ENCODE data around the gene COA5.
A peak's percentile ranks its signal among the peaks of the same experiment; 100 is the strongest.

COA5 gene

DNA sequence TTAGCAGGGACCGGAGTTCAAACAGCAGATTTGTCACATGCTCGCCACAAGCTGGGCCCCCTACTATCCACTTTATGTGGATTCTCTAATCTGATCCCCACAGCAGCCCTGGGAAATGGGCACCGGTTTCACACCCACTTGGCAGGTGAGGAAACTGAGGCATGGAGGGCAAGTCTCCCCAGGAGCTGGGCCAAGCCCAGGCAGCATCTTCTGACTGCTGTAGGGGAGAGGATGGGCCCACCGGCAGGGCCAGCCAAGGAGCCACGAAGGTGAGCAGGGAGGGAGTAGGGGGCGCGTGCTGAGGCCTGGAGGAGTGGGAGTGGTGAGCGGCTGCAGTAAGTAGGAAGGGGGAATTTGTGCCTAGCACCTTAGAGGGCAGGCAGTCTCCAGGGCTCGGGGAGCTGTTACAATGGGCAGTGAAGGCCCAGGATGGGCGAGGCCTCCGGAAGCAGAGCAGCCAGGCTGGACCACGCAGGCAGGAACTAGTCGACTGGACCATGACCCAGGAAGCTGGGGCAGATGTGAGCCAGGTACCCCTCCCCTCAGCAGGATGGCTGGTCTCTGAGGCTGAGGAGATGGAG is 37.1 kb downstream of the COA5 start:
- no peak for DNase-seq

DNA sequence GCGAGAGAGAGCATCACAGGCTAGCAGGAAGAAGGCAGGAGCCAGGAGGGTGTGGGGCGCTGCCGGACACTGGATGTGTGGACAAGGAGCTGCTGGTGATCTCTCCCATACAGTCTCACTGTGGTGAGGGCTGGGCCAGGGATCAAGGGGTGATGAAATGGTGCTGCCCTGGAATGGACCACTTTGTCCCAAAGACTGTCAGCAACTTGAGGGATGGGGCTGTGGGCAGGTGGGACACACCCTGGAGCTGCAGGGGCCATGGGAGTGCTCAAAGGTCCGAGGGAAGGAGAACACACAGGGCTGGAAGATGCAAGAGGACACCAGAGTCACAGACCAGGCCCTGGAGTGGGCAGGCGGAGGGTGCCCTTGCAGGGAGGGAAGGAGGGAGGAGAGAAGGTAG is 38.0 kb downstream of the COA5 start:
- DNase-seq, result no peak

DNA sequence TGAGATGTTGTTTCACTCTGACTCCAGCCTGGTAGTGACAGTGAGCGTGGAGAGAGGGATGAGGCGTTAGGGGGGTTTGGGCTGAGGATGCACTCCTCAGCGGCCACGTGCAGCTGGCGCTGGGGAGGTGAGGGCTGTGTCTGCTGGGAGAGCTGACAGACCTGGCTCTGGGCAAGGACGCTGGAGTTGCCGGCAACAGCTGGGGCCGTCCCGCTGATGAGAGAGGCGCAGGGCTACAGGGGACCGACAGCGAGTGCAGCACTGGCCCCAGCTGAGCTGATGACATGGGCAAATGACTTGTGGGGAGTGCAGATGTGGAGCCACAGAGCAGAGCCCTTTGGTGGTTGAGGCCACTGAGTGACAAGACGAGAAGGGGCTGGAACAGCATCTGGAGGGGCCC is 38.4 kb downstream of the COA5 start:
- no peak for DNase-seq

DNA sequence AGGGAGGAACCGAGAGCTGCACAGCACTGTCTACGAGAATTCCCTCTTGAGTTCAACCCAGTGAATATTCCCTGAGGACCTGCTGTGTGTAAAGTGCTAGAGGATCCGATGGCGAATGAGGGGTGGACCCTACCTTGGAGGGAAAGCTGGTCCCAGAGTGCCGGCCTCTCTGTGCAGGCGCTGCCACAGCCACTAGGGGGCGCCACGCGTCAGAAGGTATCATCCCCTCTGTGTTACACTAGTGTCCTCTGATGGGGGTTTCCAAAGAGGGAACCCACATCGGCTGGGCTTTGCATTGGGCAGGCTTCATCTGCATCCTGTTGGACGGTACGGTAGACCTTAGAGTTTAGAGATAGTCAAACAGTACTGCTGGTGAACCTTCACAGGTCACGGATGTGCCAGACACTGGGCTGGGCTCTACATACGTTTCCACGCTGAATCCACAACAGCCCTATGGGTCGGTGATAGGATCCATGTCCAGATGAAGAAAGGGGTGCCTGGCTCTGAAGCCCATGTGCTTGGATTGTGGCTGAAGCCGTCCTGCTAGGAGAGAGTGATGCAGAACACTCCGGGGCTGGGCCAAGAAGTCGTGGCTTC is 39.0 kb downstream of the COA5 start:
- DNase-seq, result peak; percentile 45 to 70

DNA sequence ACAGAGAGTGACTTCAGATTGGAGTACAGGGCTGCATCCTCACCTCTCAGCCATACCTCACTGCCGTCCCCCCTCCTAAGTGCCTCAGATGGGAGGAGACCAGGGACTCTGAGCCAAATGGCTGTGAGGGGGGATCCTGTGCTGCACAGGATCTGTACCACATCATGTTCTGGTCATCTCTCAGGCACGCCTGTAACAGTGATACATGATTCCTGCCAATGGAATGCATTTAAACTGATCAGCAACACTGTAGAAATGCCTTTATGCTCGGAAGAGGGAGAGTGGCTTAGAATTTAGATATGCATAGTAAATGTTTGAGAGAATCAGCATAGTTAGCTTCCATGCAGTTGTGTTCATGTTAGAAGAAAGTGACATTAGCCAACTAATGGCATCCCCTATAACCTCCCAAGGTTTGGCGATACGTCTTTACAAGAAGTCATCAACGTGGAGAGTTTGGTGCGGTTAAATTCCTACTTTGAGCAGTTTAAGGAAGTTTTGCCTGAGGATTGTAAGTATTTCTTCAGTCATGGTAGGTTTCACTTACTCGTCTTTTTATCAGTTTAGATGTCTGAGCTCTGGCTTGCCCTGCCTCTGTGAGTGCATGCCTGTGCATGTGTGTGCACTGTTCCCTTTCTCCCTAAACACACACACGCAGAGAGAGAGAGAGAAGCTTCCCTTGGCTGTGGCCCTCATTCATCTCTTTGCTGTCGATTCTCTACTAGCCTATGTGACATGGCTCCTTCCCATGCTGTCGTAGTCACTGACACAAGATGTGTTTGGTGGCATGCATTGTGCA is 40.0 kb downstream of the COA5 start:
- no peak for DNase-seq

DNA sequence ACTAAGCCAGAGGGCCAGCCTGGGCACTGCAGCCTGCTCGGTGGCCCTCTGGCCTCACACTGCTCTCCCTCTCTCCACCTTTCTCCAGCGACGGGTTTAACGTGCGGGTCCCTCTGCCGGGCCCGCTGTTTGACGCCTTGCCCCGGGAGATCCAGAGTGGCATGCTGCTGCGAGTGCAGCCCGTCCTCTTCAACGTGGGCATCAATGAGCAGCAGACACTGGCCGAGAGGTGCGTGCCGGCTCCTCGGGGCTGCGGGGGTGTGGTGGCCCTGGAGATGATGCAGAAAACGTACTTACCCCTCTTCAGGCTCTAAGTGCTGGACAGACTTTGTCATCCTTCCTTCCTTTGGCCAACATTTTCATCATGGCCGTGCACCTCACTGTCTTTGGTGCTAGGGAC is 42.4 kb downstream of the COA5 start:
- no peak for DNase-seq

DNA sequence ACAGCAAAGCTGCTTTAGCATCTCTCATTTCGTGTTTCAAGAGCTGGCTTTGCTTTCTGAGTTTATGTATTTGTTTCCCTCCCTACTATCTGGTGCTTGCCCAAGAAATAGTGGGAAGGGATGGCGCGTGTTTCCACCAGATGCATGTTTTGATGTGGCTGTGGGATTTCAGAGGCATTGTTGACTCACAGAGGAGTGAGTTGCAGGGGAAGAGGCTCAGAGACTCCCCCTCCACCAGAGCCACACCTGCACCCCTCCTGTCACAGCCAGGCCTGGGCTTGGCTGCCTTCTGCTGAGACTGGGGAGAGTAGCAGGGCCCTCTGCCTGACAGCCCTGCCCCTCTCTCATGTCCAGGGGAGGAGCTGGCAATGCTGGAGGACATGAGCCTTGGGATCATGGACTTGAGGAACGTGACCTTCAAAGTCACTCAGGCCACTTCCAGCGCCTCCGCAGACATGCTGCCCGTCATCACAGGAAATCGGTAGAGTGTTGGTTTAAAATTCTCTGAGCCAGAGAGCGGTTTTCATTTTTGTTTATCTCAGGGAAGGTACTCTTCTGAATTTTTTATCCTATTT is 42.9 kb downstream of the COA5 start:
- DNase-seq, result no peak

DNA sequence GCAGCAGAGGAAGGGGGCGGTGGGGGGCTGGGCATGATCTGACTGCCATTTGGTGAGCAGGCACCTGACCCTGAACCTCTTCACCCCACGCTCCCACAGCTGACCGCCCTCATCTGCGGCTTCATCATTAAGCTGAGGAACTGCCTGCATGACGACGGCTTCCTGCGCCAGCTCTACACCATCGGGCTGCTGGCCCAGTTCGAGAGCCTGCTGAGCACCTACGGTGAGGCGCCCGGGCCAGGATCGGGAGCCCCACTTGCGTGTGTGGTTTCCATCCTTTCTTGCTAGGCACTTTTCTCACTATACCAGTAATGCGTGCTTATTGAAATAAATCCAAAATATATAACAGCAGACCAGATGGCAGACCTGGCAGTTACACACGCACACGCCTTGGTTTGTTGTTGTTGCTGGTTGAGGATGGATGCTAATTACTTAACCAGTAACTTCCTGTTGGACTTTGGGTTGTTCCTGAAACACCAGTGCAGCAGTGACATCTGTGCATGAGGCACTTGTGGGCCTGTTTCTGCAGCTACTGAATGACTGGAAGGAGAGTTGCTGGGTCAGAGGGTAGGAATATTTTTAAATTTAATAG is 43.7 kb downstream of the COA5 start:
- no peak for DNase-seq

DNA sequence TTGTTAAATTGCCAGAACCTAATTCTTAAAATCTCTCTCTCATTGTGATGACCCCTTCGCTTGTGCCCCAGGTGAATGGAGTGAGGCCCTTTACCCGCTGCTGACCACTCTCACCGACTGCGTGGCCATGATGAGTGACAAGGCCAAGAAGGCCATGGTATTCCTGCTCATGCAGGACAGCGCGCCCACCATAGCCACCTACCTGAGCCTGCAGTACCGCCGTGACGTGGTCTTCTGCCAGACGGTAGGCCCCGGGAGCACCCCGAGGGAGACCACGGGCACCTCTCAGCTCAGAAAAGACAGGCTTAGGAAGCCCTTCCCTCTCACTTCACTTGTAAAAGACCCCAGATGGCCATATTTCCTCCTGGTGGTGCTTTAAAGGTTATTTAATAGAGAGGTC is 44.9 kb downstream of the COA5 start:
- no peak for DNase-seq

DNA sequence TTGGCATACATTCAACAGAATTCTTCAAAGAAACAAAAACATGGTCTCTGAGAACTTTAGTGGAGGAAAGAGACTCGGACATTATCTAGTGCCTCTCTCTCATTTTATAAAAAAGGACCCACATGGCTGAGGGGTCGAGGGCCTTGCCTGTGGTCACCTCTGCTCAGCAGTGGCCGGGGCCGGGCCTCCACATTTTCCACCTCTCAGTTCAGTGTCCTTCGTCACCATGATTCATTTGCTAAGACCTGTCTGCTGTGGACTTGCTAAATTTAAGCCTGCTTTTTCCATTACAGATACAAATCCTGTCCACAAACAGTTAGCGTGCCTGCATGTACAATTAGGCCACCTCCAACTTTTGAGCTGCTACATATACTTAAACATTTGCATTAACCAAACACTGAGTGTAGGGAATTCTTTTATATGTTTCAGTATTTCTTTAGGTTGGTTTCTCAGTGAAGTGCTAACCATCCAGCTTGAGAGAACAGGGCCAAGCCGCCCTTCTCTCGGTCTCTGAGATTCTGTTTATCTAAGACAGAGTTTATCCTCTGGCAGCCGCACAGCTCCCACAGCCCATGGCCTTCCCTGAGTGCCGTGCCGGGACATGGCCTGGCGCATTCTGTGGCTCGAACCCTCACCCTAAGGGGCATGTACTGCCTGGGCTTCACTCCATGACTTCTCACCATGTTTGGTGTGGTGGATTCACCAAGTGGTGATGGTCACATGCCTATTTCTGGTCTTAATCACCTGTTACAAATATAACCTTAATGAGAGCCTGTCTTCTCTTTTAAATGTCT is 46.2 kb downstream of the COA5 start:
- DNase-seq, result no peak

DNA sequence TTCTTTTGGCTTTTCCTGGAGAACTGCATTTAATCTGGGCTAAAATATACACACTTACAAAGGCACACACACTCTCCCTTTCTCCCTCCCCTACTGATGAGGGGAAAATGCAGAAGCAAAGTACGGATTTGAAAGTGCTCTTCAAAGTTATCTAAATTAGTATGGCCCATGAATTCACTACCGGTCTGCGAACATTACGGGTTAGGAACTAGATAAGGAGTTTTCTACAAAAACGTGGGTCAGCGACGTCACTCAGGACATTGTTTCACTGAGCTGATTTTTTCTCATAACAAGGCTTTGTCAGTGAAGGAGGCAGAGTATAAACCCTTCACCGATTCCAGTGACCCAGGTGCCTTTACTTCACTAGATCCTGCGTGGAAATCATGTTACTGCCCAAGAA is 47.3 kb downstream of the COA5 start:
- no peak for DNase-seq

DNA sequence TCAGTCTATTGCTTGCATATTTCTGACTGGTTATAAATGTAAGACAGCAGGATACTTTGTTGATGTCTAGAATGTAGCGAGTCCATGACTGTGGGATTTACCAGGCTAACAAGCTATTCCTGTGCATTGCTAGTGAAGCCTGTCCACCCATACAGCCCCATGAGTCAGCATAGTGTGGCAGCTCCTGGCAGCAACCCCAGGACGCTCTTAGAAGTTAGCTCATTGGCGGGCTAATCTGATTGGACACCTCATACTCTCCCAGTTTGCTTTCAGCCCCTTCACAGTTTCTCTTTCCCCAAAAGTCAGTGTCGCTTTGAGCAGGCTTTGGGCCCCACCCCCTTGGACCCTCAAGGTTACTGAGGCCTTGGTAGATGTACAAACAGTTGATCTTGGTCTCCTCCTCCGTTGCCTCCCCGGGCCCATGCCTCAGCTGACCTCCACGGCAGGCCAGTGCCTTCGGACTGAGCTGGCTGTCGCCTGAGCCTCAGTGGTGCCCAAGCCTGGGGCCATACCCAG is 48.0 kb downstream of the COA5 start:
- DNase-seq, result no peak

DNA sequence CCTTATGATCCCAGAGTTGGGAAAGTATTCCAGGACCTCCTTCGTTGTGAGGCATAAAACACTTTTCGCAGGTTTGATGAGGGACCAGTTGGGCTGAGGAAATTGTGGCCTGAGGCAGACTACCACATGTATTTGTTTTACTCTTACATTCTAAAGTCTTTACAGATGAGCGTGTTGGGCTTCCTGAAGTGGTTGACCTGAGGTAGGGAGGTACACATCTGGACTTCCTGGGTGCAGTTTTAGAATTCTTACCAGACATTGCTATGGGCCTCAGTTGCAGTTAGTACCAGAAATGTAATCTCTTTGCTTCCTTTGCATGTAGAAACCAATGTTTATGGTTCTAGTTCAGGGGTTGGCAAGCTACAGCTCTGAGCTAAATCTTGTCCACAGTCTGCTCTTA is 48.7 kb downstream of the COA5 start:
- DNase-seq, result no peak

DNA sequence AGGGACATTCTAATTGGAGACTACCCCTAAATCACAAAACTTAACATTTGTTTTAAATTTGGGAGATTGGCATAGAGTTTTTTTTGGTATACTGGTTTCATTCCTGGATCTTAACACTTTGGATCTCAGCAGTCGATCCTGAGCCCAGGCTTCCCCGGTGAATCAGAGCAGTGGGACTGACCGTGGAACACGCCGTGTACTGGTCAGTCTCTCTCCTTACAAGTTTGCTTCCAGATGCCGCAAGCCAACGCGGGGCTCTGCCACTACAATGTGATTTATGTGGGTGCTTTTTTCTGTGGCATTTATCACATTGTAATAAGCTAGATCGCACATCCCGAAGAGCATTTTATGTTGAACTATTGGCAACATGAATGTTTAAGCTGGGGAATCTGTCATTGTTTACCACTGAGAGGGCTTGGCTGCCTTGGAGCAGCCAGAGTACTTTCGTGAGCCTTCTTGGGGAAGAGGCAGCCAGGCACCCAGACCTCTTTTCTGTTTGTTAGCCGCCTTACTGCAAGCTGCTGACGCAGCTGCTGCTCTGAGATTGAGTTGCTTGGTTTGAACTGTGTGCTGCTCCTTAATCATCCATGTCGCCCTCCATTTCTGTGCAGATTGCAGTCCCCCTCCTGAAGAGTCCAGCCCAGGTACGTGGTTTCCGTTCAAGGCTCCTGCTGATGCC is 49.3 kb downstream of the COA5 start:
- no peak for DNase-seq

DNA sequence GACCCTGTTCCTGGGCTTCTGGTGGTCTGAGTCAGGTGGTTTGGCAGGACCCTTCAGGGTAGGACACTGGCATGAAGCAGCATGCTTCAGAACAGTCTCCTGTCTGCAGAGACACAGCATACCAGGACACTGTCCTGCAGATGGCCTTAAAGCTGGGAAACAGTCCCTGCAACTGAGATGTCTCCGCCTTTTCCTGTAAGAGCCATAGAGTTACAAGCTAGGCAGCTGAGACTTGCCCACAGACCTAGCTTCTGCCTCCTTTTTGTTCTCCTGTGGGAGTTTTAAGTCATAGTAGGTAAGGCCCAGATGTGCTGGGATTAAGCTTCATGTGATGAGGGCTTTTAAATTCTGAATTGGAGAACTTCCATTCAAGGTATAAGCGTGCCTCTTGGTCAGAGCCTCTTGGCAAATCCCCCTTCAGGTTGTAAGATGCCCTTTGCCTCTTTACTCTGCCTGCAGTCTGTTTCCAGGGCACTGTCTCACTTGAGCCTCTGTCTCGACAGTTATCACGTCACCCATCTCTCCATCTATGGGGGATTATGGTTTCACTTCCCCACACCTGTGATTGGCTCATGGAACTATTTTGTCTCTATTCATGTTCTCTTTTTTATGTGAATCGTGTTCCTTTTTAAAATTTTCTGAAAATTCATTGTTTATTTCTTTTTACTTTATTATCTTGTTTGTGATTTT is 51.8 kb downstream of the COA5 start:
- peak in 1 of 2 donors; percentile 56 for DNase-seq

DNA sequence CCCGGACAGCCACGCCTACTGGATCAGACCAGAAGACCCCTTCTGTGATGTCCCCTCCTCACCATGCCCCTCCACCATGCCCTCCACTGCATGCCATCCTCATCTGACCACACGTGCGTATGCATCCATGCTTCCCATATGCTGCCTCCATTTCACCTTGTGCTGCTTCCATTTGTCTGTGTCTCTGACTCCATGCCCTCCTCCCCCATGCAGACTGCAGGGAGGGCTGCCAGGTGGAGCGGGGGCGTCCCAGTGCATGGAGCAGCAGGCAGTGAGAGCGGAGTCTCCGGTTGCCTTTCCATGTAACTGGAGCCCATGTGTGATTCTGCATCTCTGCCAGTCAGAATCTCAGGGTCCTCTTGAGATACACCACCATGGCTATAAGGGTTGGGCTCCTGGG is 52.6 kb downstream of the COA5 start:
- no peak for DNase-seq

DNA sequence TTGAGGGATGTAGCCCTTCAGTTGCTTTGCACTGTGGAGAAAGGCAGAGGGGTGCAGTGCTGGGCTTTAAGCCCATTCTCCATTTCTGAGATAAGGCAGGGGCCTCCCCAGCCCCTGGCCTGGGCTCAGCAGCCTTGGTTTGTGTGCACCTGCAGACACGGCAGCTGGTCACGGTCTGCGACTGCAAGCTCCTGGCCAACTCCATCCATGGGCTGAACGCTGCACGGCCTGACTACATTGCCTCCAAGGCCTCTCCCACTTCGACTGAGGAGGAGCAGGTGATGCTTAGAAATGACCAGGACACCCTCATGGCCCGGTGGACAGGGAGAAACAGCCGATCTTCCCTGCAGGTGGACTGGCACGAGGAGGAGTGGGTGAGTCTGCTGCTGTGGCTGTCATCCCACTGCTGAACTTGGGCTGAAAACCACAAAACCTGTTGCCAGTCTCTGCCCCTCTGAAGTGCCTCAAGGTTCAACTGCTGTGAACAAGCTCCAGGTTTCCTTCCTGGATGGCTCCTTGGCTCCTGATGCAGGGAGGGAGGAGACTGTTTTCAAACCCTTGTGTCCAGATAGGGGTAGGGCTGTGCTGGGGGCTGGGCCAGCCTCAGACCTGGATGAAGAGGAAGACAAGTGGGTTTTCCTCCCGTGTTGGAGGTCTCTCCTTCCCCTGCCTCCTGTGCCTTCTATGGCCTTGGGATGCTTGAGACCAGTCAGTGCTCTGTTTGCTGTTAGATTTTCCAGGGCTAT is 54.0 kb downstream of the COA5 start:
- no peak for DNase-seq

DNA sequence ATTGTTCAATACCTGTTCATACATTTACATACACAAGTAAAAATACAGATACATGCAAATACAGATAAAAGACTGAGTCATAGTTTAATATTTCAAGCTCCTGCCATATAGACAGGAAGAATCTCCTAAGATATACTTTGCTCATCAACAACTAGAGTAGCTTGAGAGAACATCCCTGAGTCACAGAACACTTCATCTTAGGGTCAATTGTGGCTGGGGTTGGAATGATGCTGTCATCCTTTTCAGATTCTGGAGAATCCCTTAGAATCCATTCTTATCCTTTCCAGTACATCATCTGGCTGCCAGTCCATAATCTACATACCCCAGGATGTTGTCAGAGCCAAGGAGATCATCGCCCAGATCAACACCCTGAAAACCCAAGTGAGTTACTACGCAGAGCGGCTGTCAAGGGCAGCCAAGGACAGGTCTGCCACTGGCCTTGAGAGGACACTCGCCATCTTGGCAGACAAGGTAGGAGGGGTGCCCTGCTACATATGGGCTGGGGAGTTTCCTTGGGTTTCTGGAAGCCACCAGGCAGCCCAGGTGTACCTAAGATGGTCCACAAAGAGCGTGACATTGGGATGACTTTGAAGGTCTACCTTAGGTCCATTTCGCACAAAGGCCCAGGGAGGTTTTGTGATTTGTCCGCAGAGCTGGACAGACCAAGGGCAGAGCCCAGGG is 55.7 kb downstream of the COA5 start:
- DNase-seq, result no peak

DNA sequence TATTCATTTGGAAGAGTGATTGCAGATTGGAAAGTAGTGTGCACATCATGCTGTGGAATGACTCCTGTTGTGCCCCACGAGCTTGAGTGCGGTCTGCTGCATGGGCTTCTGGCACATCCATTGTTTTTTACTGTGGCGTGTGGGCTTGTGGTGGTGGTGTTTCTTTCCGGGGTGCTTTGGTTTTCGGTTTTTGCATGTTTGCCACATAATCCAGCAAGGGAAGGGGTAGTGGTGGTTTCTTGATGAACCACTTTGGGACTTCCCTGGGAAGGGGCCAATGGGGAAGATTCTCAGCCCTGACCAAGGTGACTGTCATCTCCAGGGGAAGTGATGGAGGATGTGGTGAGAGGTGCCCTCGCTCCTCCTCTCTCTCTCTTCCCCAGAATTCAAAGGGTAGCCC is 57.0 kb downstream of the COA5 start:
- DNase-seq, result peak in 1 of 2 donors; percentile 38

DNA sequence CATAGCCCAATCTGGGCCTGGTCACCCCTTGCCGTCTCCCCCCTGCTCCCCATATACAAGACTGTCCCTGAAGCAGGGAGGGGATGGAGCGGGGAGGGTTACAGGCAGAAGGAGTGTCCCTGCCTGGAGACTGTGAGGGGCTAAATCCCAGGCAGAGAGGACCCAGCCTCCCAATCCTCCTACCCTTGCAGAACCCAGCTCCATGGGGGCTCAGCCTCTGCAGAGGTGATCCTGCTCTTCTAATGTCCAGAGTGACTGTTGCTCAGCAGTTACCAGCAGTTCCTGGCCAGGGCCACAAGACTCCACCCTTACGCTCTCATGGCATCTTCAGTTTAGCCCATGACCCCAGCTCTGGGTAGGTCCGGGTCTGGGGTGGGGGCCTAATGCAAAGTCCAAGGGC is 58.1 kb downstream of the COA5 start:
- no peak for DNase-seq

Measured in CD4-positive, alpha-beta T cell treated with Interferon alpha-2 for 1 hour (primary cell).